Measurements from ENCODE around the gene BCL6B.
"Not testable (repeated sequence)": the region's sequence is repeated elsewhere in the genome, so short reads cannot be mapped to it uniquely, and the experiment has no call there.

The BCL6B gene

DNA sequence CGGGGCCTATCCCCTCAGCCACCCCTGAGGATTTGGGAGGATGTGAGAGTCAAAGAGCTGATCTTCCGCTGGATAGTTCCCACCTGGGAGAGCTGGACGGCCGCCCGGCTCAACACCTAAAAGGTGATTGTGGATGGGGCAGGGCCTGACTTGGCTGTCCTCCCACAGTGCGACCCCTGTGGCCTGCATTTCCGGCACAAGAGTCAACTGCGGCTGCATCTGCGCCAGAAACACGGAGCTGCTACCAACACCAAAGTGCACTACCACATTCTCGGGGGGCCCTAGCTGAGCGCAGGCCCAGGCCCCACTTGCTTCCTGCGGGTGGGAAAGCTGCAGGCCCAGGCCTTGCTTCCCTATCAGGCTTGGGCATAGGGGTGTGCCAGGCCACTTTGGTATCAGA is 4.5 kb downstream of the BCL6B start:
- no peak for DNase-seq (ENCODE audit: low spot score)

GRCh38 chr17:7029096-7029495 is 6.2 kb downstream of the BCL6B start:
- DNase-seq (ENCODE audit: low spot score) = no peak

- no peak for DNase-seq (ENCODE audit: low spot score)
These were observed 6.8 kb downstream of the BCL6B start for GRCh38 chr17:7029659-7030058.

DNA sequence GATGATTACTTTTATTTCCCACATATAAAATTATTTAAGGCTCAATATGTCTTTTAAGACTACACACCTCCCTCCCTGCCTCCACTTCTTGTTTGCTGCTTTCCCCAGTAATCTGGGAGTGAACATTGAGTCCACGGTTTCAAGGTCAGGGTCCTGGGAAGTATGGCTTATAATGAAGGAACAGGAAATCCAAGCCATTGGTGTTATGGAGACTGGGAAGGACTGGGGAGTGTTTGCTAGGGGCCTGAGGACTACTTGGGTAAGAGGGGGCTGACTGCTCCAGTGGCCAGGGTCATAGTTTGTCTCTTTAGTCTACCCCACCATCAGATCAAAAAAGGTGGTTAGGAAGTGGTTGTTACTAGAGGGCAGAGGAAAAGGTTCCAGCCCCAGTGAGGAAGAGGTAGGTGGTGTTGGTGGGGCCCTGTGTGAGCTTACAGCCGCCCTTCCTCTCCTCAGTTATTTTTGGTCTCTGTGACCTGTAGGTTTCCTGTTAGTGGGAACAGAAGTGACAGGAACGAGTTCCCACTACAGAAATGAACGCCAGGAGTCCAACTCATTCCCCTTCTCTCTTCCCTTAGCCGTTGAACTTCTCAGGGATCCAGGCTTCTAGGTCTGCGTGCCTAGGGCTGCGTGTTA is 12.2 kb downstream of the BCL6B start:
- no peak for DNase-seq (ENCODE audit: low spot score)

- peak; percentile 98 for DNase-seq (ENCODE audit: low spot score)
These were observed 12.9 kb downstream of the BCL6B start, which contains the start of gene SLC16A13 for GRCh38 chr17:7035591-7036368. Gene SLC16A13, plus strand, starts transcription at chr17:7036015. Its CDS starts 368 bp downstream, at chr17:7036383.

- no peak for DNase-seq (ENCODE audit: low spot score)
These were observed 15.4 kb downstream of the BCL6B start for GRCh38 chr17:7038025-7038862.

GRCh38 chr17:7039832-7040231 is 17.0 kb downstream of the BCL6B start:
- no peak for DNase-seq (ENCODE audit: low spot score)

DNA sequence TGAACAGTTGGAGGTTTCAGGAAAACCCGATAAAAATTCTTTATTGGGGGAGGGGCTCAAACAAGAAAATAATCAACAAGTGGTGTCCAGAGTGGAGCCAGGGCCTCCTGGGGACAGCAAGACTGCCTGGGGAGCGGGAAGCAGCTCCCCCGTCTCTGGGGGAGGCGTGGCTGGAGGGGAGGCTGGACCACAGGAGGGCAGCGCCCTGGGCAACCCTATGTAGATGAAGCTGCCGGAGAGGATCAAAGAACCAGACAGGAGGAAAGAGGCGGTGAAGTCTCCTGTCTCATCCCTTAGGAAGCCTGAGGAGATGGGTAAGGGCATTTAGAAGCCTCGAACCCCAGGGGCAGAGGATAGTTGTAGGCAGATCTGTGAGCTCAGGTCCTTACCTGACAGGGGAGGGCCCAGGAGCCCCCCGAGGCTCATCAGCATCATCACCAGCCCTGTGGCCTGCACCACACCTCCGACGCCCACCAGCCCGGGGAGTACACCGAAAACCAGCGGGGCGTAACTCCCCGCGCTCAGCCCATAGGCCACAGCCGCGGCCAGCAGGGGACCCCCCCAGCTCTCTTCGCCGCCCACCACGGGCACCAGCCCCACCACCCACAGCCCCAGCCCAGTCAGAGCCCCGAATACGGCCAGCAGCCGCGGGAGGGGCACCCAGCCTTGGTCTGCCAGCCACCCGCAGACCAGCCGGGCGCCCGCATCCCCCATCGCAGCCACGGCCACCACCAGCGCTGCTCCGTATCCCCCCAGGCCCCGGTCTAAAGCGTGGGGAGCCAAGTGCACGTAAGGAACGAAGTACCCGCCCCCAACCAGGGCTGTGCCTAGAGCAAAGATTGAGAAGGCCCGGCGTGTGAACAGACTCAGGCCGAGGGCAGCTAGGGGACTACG is 19.0 kb downstream of the BCL6B start:
- no peak for DNase-seq (ENCODE audit: low spot score)

DNA sequence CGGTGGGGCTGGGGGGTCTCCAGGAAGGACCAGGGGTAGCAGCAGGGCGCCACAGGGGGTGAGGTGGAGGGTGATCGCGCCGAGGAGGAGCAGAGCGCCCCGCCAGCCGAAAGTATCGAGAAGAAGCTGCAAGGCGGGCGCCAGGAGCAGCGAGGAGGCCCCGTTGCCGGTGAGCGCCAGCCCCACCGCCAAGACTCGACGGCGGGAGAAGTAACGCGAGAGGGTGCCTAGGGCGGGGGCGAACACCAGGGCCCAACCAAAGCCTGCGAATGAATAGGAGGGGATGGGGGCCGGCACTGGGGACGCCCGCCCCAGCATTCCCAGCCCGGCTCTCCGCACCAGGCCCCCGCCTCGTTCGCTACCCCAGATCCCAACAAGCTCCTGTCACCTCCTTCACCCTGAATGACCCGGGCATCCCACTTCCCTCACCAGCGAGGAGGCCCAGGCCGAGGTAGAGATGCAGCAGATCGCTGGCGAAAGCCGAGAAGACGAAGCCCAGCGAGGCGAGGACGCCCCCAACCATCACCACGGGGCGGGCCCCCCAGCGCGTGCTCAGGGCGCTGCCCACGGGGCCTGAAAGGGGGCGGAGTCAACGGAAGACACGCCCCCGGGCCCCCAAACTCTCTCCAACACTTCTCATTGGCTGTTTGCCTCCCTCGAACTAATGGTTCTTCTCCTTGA is 19.8 kb downstream of the BCL6B start:
- DNase-seq (ENCODE audit: low spot score) = peak; percentile 74

- DNase-seq (ENCODE audit: low spot score) = peak; percentile 71
These were observed 20.3 kb downstream of the BCL6B start for GRCh38 chr17:7043182-7043496.

DNA sequence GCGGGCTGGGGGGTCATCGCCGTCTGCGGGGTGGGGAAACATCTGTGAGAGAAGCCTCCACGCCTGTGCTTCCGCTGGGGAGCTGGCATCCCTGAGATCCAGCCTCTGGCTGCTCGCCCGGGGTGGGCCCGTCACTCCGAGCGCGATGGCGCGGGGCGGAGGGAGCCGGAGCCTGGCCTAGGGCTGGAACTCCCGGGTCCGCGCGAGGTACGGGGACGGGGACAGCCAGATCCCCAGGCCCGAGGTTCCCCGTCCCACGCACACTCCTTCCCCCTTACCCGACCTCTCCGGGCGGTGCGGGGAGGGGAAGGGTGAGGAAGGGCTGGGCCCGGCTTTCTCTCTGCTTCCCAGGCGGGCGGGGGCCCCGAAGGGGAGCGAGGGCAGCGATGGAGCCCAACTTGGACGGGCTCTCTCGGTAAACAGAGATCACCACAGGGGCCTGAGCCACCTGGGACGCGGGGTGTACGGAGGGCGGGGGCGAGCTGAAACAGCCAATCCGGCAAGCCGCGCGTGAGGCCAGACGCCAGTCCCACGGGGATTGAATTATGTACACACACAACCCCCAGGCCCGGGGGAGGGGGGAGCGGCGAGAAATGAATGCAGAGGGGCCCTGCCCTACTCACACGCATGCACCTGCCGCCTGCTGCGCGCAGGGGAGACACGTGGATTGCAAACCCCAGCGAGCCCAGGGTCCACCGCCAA is 20.8 kb downstream of the BCL6B start, which contains the start of gene SLC16A11:
TSS of gene SLC16A11 (minus strand) at position 596 of the 702 bp plus-strand sequence. CDS start at position 17, 579 bp downstream.
- DNase-seq (ENCODE audit: low spot score) = peak; percentile 72

- DNase-seq (ENCODE audit: low spot score) = no peak
These were observed 22.8 kb downstream of the BCL6B start for GRCh38 chr17:7045492-7046126.

- DNase-seq (ENCODE audit: low spot score) = peak; percentile 81
These were observed 23.4 kb downstream of the BCL6B start for GRCh38 chr17:7046127-7046724.

- DNase-seq (ENCODE audit: low spot score) = not testable (repeated sequence)
These were observed 24.0 kb downstream of the BCL6B start for GRCh38 chr17:7046725-7047397.

GRCh38 chr17:7047566-7047965 is 24.7 kb downstream of the BCL6B start:
- DNase-seq (ENCODE audit: low spot score) = no peak

DNA sequence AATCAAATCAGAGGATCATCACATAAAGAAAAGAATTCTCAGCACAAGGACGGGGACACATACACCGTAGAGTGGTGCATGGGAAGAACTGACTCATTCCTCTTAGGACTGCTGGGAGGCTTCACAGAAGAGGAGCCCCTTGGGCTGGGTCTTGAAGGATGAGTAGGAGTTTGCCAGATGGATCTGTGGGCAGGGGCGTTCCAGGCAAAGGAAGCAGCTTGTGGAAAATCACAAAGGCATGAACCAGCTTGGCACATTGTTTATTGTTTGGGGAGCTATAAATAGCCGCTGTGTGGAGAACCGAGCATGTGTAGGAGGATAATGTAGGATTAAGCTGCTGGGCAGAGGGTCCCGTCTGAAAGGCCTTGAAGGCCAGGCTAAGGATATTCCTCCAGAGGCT is 26.1 kb downstream of the BCL6B start:
- no peak for DNase-seq (ENCODE audit: low spot score)

DNA sequence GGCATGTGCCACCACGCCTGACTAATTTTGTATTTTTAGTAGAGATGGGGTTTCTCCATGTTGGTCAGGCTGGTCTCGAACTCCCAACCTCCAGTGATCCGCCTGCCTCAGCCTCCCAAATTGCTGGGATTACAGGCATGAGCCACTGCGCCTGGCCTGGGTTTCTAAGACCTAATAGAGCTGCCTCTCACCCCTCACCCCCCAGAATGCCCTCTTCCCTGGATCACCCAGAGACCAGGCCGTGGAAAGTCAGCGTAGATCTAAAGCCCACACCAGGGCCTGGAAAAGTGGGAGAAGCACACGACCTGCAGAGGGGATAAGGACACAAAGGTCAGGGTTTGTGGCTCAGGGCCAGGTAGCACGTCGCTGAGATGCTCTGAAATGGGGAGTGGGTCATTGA is 27.7 kb downstream of the BCL6B start:
- not testable (repeated sequence) for DNase-seq (ENCODE audit: low spot score)

GRCh38 chr17:7056386-7056785 is 33.5 kb downstream of the BCL6B start:
- no peak for DNase-seq (ENCODE audit: low spot score)
